ENCODE data around the gene C5. TPM values are rescaled to one million over a fixed set of nuclear protein-coding genes. Genes with fewer than 3 reads are reported as not detected.

Gene C5
- total RNA-seq, 2 experiments from 2014 or later, result 0.89 to 1.3 TPM

- H3K36me3 Mint-ChIP-seq (ENCODE audit: low read depth), result peaks cover 56% of the 10 kb centered on the region
Measured at GRCh38 chr9:120902569-120903535, 147.2 kb downstream of the C5 start.

More at GRCh38 chr9:120902569-120903535, 147.2 kb downstream of the C5 start:
- Mint-ChIP-seq H3K9me3 (no peaks in the 10 kb centered on the region), H3K27ac (peak overlapping the region; percentile 99), H3K4me3 (peak overlapping the region; percentile 17), H3K4me1 (ENCODE audit: low read depth) (peaks cover 90% of the 10 kb centered on the region), H3K27me3 (no peaks in the 10 kb centered on the region)
- Histone ChIP-seq H3K4me3 (ENCODE audit: low read length) (no peak overlapping the region), H3K36me3 (ENCODE audit: insufficient read depth, low read length) (peaks cover 44% of the 10 kb centered on the region), H3K27me3 (ENCODE audit: control insufficient read depth in 1 of 2, insufficient read depth in 2 of 2, low read length in 2 of 2) (no peaks in the 10 kb centered on the region), H3K4me1 (ENCODE audit: insufficient read depth, low read length) (peaks cover 73% of the 10 kb centered on the region), H3K27ac (ENCODE audit: low read depth in 1 of 2, low read length in 2 of 2) (peak overlapping the region; percentile 92 to 93), H3K9me3 (ENCODE audit: control insufficient read depth in 1 of 2, insufficient read depth in 1 of 2, low read length in 2 of 2) (no peaks in the 10 kb centered on the region)
- no peak for TF ChIP-seq CTCF (IDR thresholded peaks at IDR 0.05)
- intact Hi-C loops (cut with DNase I, micrococcal nuclease), result no loop called here
- POLR2A ChIA-PET, result interaction anchor here (0.7 to 36.2 kb wide), 12 partner anchors 10 to 247 kb away, joined by 3 to 1343 read pairs (median 12); partner anchors contain the start of genes PHF19 and TRAF1
- CTCF ChIA-PET, result interaction anchor here (1.2 to 1.5 kb wide), 3 partner anchors 17 to 34 kb away, joined by 3 to 6 read pairs (median 4); no protein-coding TSS in a partner anchor
- DNase-seq (peak in 2 of 14 experiments; percentile 38 to 45), ATAC-seq (ENCODE audit: poor library complexity) (no peak)

Other genes with a start within 250 kb of the C5 start
- gene PSMD5, start 207.4 kb downstream of the C5 start, total RNA-seq, result 10 to 100 TPM; 35.4 to 44.3 TPM
- 10 to 100 TPM; 60.3 to 63.0 TPM for gene PHF19, start 173.1 kb downstream of the C5 start, total RNA-seq
- 10 to 100 TPM; 60.3 to 61.7 TPM for gene TRAF1, start 123.5 kb downstream of the C5 start, total RNA-seq
- gene CNTRL, start 24.7 kb upstream of the C5 start, total RNA-seq, result 10 to 100 TPM; 35.1 to 38.1 TPM
- 10 to 100 TPM; 57.4 to 58.2 TPM for gene RAB14, start 151.6 kb upstream of the C5 start, total RNA-seq
- 1 to 10 TPM; 2.6 to 2.7 TPM for gene GSN, start 217.9 kb upstream of the C5 start, total RNA-seq